HT1080 (cell line): ENCODE results near the gene MAPK8. TPM values are rescaled to one million over a fixed set of nuclear protein-coding genes. Genes with fewer than 3 reads are reported as not detected.

Experiments used
- DNase-seq: peaks from one replicate; pipeline ENCODE4 v3.0.0-alpha.2; 2015; ENCODE audit warnings: low read depth
- total RNA-seq: library from RNA; depleted of rRNA; stranded (reverse); fragments of >200 nt; shearing (Covaris generic); gene quantifications from 2 replicates; pipeline ENCODE4 v1.2.3, GENCODE V29; 2014

Gene MAPK8
- total RNA-seq, 1 experiment from 2014 or later: 69.9 TPM

DNA sequence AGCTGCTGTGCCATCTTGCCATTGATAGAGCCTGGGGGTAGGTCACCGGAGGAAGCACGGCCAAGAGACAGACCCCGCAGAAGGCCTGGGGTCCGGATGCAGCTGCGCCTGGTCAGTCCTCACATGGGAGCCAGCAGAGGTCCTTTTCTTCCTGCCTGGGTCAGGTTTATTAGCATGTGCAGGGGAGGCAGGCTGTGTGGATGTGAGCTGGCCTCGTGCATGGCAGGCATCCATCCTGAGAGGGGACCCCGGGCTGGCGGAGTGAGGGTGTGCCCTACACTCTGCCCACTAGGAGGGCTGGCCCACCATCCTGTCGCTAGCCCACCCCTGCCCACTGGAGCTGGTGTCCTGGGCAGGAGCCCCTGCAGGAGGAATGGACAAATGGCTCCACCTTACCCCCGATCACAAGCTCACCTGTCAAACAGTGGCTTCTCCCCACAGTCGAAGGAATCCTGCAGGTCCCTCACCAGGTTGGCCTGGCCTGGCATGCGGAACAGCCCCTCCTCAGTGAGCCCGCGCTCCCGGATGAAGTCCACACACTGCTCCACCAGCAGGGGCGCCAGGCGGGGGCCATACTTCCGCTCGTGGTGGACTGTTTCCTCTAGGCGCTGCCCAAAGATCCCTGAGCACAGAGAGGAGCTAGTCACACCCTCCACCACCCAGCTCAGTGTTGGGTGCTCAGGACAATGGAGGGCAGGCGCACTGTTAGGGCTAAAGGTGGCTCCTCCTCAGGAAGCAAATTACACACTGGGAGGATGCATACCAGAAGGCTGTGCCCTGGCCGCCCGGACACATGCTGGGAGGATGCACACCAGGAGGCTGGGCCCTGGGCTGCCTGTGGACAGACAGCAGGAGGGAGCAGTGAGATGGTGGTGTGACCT lies 153.0 kb downstream of the MAPK8 start:
- DNase-seq: no peak

DNA sequence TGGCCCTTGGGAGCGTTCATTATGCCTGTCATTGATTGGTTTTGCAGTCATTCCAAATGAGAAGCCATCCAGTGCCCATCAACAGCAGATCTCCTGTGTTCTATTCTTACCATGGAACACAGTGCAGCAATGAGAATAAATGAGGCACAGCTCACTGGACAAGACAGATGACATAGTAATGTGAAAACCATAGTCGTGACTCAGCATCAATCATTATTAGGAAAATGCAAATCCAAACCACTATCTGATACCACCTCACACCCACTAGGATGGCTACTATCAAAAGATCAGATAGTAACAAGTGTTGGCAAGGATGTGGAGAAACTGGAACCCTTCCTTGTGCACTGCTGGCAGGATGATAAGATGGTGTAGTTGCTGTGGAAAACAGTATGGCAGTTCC lies 153.7 kb downstream of the MAPK8 start:
- no peak for DNase-seq

DNA sequence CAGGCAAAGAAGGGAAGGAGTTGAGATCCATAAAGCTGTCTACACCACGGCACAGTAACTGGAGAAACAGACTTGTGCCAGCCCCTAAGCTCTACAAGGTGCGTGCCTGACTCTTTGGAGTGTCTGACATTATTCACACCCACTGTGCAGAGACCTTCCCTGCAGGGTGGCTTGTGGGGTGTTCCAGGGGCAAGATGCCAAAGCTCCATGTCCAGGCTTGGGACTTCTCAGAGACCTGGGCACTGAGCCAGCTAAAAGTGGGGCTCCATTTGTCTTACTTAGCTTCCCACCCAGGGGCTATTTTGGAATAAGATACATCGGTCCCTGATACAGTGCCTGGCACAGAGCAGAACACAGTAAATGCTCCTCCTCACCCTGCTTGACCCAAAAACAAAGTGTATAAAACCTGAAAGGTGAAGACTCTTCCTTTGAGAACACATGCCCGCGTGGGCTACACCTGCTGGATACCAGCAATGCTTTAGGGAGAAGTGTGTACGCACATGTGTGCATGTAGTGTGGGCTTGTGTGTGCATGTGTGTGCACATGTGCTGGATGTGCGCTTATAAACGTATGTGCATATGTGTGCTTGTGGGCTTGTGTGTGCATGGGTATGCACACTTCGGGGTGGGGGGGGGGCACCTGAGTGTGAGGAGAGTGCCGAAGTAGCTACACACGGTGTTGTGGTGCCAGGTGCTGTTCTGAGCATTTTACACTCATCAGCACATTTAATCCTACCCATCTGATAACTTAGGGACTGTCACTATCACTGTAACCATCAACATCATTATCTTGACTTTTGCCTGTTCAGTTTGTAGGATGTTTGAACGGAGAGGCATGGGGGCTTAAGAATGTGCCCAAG lies 155.4 kb downstream of the MAPK8 start:
- DNase-seq: no peak

DNA sequence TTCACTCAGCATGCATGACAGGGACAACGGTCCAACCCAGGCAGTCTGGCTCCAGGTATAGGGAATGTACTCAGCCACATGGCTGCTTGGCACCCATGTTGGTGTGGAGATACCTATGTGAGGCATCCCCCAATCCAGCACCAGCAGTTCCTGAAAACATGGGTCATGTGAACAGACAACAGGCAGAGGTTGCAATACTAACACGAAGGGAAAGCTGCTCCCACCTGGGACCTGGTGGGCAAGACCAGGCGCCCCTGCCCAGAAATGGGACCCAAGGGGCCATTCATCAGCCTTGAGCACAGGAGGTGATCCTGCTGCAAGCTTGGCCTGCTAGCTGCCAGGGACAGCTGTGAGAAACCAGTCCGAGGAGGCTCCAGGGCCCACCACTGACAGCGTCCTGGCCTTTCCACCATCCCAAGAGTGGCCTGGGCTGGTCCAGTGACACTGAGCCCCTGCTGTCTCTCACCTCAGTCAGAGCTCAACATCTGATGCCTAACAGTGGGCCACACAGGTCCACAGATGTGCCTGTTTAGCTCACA lies 156.1 kb downstream of the MAPK8 start:
- DNase-seq: no peak

DNA sequence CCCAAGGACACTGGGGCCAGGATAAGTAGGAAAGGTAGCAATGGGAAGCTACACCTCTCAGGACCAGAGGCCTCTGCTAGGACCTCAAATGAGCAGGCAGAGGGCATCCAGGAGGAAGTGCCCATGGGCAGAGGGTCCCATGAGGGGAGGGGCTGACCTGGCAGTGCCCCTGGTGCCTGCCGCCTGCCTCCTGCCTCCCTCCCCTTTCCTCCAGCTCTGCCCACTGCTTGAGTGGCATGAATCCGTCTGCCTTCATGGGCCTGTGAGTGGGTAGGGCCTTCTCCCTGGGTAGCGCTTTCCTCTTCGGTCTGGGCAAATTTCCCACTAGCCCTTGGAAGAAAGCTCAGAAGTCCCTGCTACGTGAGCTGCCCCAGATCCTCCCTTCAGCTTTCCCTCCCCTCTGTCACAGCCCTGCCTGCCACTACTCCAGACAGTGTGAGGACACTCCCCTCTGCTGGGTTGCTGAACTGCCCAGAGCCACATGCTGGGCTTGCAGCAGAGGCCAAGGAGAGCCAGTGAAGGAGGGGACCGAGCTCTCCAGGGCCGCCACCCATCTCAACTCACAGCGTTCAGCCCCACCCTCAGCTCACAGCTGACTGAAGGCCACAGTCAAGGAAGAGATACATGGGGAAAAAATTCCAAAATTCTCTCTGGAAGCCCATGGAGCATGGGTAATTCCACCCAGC lies 157.0 kb downstream of the MAPK8 start:
- no peak for DNase-seq

DNA sequence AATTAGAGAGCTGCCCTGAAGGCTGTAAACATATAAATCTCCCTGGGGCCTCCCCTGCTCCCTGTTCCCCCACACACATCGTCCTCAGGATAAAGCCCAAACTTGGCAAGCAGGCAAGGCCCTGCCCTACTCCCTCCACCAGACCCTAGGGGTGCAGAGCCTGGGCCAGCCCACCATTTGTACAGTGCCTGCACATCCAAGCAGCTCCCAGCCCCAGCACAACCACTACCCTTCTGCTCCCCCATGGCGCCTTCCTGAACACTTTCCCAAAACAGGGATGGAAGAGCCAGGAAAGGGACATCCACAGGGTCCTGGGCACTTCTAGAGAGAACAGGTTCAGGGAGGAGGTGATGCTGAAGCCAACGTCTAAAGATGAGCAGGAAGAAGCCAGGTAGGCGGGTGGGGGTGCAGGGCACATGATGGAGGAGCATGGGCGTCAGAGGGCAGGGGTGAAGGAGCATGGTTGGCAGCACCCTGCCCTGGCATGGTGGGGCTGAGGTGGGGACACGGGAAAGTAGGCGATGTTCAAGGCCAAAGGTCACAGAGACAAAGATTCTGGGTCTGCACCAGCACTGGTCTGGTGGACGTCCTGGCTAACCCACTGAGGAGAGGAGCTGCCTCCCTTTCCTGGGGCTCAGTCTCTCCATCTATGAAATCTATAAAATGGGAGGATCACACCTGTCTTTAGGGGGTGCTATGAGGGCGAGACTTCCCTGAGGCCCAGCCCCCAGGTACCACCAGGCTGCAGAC lies 157.8 kb downstream of the MAPK8 start:
- DNase-seq: no peak

DNA sequence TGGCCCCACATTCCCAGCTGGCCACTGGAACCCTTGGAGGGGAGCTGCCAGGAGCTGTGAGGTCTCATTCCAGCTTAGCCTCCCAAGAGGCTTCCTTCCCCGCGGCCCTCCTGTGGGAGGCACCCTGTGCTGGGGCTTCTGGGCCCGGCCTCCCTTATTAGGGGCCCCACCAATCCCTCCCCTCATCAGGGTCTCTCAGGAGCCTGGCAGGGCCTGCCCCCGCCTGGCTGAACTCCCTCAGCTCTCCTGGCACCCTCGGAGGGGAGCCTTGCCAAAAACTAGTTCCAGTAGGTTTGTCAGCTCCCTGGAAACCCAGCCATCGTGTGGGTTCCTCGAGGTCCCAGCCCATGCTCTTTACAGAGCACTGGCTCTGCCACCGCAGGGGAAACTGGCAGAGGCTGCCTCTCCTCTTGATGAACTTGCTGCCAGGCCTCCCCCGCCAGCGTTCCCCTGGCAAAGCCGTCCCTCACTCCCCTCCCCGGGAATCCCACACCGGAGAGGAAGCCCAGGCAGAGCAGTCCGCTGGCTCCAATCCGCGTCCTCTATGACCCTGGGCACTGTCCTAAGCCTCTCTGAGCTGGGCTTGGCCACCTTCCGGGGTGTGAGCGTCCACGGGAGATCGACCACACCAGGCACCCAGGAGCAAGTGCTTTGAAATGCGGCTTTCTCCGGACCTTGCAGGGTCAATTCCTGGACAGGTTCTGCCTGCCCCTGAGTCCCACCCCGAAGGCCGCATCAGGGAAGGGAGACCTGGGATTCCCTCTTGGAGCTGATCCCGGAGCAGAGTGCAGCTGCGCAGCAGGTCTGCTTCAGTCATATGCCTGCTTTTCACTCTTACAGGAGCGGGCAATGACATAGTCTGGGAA lies 158.6 kb downstream of the MAPK8 start:
- no peak for DNase-seq

DNA sequence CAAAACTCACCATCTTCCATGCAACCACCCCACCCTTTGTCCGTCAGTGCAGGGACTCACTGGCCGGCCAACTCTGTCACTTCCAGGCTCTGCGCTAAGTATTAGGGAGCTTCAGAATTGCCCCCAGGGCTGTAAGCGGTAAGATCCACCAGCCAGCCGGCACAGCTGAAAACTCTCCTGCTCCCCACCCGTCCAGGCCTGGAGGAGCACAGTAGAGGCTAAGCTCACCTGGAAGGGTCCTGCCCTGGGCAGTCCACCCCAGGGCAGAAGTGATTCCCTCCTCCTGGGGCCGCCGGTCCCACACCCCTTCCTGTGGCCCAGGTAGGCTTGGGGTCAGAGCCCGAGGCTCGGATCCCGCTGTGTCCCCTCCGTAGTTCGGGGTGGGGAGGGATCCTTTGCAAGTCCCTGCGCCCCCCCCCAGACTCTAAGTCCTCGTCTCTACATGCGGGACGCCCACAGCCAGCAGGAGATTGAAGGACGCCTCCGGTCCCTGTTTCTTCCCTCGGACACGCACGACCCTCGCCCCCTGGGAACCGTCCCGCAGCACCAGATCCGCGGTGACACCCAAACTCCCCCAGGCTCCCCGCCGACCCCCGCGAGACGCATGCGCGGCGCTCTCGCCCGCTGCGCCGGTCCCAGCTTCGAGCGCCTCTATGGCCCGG lies 159.5 kb downstream of the MAPK8 start:
- DNase-seq: no peak

DNA sequence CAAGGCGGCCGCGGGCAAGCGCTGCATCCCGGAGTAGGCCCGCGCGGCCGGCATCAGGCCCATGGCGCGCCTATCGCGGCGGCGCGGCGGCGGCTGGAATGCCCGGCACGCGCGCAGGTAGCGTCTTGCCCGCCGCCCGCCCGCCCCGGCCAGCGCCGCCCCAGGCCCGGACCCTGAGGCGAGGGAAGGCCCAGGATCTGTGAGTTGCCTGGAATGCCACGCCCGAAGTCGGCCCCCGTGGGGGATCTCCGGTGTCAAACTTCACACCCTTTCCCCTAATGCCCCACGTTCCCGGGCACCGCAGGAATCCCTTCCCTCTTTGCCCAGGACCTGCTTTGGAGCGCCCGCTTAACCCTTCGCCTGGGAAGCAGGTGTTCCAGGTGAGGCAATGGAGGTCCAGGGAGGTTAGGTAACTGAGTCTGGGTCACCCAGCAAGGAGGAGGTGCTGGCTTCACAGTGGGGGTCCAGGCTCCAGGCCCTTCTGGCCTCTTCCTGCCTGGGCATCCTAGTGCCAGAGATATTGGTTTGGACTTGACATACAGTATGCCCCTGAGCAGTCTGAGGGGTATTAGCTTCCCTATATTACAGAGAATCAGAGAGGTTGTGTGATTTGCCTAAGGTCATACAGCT lies 160.2 kb downstream of the MAPK8 start:
- no peak for DNase-seq

DNA sequence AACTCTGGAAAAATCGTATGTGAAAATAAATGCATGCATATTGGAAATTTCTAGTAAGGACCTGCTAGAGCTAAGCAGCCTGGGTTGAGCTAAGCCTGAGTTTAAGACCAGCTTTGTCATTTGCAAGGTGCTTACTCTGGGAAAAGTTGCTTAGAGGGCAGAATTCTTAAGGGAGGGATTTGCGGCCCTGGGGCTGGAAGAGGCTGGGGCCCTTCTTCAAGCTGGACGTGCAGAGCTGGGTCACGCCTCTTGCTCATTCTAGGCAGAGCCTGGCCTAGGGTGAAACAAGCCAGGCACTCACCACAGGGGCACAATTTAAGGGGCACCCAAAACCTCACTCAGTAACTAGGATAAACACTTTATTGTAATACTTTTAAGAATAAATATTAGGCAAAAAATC lies 161.2 kb downstream of the MAPK8 start:
- no peak for DNase-seq

DNA sequence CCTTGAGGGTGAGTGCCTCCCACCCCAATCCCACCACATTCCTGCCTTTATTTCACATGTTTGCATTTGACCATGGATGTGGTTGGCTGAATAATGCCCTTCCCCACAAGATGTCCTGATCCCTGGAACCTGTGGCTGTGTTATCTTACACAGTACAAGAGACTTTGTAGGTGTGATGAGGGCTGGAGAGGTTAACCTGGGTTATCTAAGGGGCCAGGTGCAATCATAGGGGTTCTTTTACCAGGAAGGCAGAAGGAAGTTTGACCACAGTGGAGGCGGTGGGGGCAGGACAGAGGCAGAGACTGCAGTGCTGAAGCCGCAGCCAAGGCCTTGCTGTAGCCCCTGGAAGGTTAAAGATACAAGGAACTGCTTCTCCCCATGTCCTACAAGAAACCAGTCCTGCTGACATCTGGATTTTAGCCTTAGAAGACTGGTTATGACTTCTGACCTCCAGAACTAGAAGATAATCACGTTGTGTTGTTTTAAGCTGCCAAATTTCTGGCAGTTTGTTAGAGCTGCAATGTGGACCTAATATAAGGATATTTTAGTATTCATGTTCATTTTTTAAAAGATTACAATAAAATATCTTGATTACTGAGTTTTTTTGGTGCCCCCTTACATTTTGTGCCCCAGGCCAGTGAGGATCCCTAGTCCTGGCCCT lies 161.8 kb downstream of the MAPK8 start:
- no peak for DNase-seq

DNA sequence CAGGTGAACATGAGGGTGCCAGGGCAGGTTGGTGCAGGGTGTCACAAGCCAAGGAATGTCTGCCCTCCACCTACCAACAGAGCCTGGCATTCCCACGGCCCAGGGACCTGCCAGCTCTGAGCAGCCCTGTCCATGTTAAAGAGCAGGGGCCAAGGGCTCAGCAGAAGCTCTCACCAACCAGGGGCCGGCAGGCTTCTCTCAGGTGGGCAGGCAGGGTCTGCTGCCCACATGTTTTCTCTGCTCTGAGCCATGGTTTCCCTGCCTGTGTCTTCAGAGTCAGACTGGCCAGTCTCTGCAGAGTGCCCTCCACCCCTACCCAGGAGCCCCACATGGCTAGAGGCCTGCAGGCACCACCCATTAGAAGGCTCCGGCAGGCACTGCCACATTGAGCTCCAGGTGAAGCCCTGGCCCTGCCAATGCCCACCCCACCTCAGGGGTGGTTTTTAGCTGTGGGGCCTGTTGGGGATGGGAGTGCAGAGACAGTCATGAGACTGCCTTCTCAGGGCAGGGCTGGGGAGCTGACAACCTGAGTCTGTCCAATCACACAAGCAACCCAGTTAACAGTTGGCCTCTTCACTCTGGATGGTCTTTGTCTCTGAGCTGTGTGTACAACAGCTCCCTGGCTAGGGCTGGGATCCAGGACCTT lies 162.5 kb downstream of the MAPK8 start:
- no peak for DNase-seq

DNA sequence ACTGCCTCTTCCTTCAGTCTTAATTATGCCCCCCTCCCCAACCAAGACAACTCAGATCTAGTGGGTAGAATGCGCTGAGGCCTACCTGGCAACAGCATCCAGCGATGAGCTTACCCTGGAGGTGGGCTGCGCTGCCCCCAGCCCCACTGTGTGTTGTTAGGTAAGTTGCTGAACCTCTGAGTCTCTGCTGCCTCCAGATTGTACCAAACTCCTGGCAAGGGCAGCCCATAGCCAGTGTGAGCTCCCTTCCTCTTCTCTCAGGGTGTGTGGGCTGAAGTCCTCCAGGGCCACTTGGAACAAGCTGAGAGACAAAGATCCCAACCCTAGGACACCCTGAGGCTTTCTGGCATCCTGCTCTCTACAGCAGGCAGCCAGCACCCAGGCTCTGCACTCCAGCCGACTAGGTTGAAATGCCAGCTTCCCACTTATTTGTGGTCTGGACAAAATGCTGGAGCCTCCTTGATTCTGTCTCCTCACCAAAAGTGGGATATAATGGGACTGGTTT lies 163.1 kb downstream of the MAPK8 start:
- no peak for DNase-seq

DNA sequence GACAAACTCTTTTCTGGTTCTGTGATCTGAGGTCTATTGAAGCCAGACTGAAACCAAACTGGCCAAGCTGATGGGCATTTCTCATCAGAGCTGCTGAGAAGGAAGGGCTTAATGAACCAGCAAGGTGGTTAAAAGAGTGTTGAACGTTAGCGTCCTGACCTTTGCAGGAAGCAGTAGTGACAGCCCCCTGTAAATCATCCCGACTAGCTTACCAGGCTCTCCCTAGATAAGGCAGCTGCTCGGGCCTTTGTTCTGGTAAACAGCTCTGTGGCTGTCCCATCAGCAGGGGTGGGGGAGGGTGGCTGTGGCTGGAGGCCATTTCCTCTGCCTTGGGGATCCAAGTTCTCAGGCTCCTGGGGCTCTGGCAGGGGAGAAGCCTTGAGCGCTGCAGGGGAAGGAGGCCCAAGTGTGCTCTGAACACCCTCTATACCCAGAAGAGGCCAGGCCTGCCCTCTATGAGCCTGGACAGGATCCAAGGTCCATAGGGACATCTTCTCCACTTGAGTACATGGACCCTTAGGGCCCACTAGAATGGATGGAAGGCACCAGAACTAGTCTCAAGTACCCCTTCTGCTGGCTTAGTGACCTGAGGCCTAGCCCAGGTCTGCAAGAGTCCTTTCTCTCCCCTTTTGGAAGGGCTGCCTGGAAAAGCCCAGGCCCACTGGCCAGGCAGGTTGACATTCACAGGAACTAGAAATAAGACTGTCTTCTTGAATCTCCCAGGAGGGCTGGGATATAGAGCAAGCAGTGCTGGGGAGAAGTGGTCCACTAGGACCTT lies 163.8 kb downstream of the MAPK8 start:
- no peak for DNase-seq

DNA sequence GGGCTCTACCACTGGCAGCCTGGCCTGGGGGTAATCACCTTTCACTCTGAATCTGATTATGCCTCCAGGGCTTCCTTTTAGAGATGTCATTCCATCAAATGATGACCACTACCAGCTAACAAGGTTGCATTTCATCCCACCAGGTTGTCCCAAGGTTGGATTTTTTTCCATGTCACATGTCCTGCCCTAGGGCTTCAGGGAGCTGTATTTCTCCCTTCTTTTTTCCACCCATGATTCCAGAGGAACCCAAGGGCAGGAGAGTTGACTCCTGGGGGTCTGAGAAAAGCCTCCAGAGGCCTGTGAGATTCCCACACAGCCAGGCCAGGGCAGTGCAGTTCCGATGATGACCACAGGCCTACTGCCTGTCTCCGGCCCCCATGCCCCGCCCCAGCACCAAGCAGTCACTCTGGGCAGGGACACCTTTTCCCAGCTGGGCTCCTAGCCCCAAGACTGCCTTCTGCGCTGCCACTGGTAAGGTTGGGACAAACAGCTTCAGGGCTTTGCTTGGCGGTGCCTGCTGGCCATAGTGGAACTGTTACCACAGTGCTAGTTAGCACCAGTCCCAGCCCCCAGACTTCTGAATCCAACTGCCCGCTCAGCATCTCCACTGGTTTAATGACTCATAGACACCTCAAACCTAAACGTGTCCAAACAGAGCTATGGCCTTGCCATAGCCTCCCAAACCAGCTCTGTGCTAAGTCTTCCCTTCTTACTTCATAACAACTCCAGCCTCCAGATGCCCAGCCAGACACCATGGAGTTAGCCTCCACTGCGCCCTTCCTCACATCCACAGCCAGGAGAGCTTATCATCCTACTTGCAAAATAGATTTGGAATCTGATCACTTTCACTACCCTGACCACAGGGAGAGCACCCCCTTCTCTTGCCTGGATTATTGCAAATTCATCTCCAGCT lies 164.7 kb downstream of the MAPK8 start:
- peak; percentile 68 for DNase-seq
